GM23248 (cell line): Measurements from ENCODE around the gene CFAP73.

ENCODE experiments used
- EZH2 ChIP-seq: fragments of 200-600 bp; sonication (generic); IDR thresholded peaks from 2 replicates; pipeline ENCODE4 v1.6.1; 2018; ENCODE audit warnings: antibody characterized with exemption, mild to moderate bottlenecking; ENCODE audit not compliant: insufficient read depth, poor library complexity, severe bottlenecking
- EZH2phosphoT487 ChIP-seq: fragments of 200-600 bp; sonication (generic); IDR thresholded peaks from 2 replicates; pipeline ENCODE4 v1.6.1; 2018; ENCODE audit warnings: antibody characterized with exemption, moderate library complexity, mild to moderate bottlenecking, low read depth; ENCODE audit not compliant: insufficient read depth

GRCh38 chr12:113186033-113186365 lies 36.5 kb downstream of the CFAP73 start:
- no peak for TF ChIP-seq EZH2
- no peak for TF ChIP-seq EZH2phosphoT487
